HepG2 (cell line): ENCODE results near the gene PSD4. TPM values are rescaled to one million over a fixed set of nuclear protein-coding genes. Genes with fewer than 3 reads are reported as not detected.
A peak's percentile ranks its signal among the peaks of the same experiment; 100 is the strongest.

Experiments used
- BCL6 ChIP-seq: IDR thresholded peaks from 2 replicates; pipeline ENCODE4 v1.6.1; 2016; ENCODE audit warnings: missing genetic modification reagents, missing compliant biosample characterization
- EEA1 ChIP-seq: sonication (generic); formaldehyde crosslinking; IDR thresholded peaks from 2 replicates; pipeline ENCODE4 v1.5.1; 2020; ENCODE audit warnings: mild to moderate bottlenecking, missing genetic modification reagents, borderline replicate concordance
- FOSL1 ChIP-seq: sonication (generic); formaldehyde crosslinking; IDR thresholded peaks from 2 replicates; pipeline ENCODE4 v1.9.0; 2021; ENCODE audit warnings: missing genetic modification reagents, borderline replicate concordance
- GATAD2A ChIP-seq: IDR thresholded peaks from 2 replicates; pipeline ENCODE4 v1.6.1; 2016
- HOXA3 ChIP-seq: sonication (generic); formaldehyde crosslinking; IDR thresholded peaks from 2 replicates; pipeline ENCODE4 v1.5.0; 2020; ENCODE audit warnings: missing genetic modification reagents
- KAT8 ChIP-seq: IDR thresholded peaks from 2 replicates; pipeline ENCODE4 v1.6.1; 2016; ENCODE audit warnings: missing genetic modification reagents, missing compliant biosample characterization
- MEIS1 ChIP-seq: sonication (generic); formaldehyde crosslinking; IDR thresholded peaks from 2 replicates; pipeline ENCODE4 v1.9.0; 2021; ENCODE audit warnings: mild to moderate bottlenecking, missing genetic modification reagents, moderate library complexity, borderline replicate concordance
- MIER2 ChIP-seq: IDR thresholded peaks from 2 replicates; pipeline ENCODE4 v1.6.1; 2016; ENCODE audit warnings: missing biosample characterization, missing genetic modification reagents
- MTF2 ChIP-seq: sonication (generic); formaldehyde crosslinking; IDR thresholded peaks from 2 replicates; pipeline ENCODE4 v1.5.0; 2020; ENCODE audit warnings: missing genetic modification reagents, borderline replicate concordance
- NFIB ChIP-seq: sonication (generic); formaldehyde crosslinking; IDR thresholded peaks from 2 replicates; pipeline ENCODE4 v1.9.0; 2021; ENCODE audit warnings: missing genetic modification reagents, mild to moderate bottlenecking, borderline replicate concordance
- NFKBIZ ChIP-seq: IDR thresholded peaks from 2 replicates; pipeline ENCODE4 v1.6.1; 2018; ENCODE audit warnings: missing genetic modification reagents, missing compliant biosample characterization
- PCBP1 ChIP-seq: fragments of 200-400 bp; formaldehyde crosslinking; IDR thresholded peaks from 2 replicates; pipeline ENCODE4 v1.6.1; 2017; ENCODE audit warnings: mild to moderate bottlenecking, low read depth, low read length, borderline replicate concordance
- PITX1 ChIP-seq: sonication (generic); formaldehyde crosslinking; IDR thresholded peaks from 2 replicates; pipeline ENCODE4 v1.5.1; 2020; ENCODE audit warnings: mild to moderate bottlenecking, missing genetic modification reagents
- RELA ChIP-seq: sonication (generic); formaldehyde crosslinking; IDR thresholded peaks from 2 replicates; pipeline ENCODE4 v1.4.0; 2020; ENCODE audit warnings: missing genetic modification reagents
- SMYD3 ChIP-seq: sonication (generic); formaldehyde crosslinking; IDR thresholded peaks from 2 replicates; pipeline ENCODE4 v1.8.1; 2023; ENCODE audit warnings: mild to moderate bottlenecking, missing genetic modification reagents
- TAF1 ChIP-seq: sonication (generic); formaldehyde crosslinking; IDR thresholded peaks from 2 replicates; pipeline ENCODE4 v1.4.0; 2020; ENCODE audit warnings: missing genetic modification reagents
- TARDBP ChIP-seq: sonication (generic); formaldehyde crosslinking; IDR thresholded peaks from 2 replicates; pipeline ENCODE4 v1.8.0; 2022; ENCODE audit warnings: mild to moderate bottlenecking, missing genetic modification reagents
- ZBTB21 ChIP-seq: sonication (generic); formaldehyde crosslinking; IDR thresholded peaks from 2 replicates; pipeline ENCODE4 v1.4.0; 2020; ENCODE audit warnings: missing genetic modification reagents
- ZKSCAN8 ChIP-seq: IDR thresholded peaks from 2 replicates; pipeline ENCODE4 v1.6.1; 2016; ENCODE audit warnings: borderline replicate concordance, missing genetic modification reagents, missing compliant biosample characterization
- ZNF33B ChIP-seq: sonication (generic); formaldehyde crosslinking; IDR thresholded peaks from 2 replicates; pipeline ENCODE4 v1.5.1; 2020; ENCODE audit warnings: mild to moderate bottlenecking, missing genetic modification reagents
- ZNF567 ChIP-seq: sonication (generic); formaldehyde crosslinking; IDR thresholded peaks from 2 replicates; pipeline ENCODE4 v1.8.1; 2023; ENCODE audit warnings: mild to moderate bottlenecking, missing genetic modification reagents, borderline replicate concordance
- ZNF652 ChIP-seq: IDR thresholded peaks from 2 replicates; pipeline ENCODE4 v1.6.1; 2016; ENCODE audit warnings: low read depth, borderline replicate concordance
- ZNF674 ChIP-seq: sonication (generic); formaldehyde crosslinking; IDR thresholded peaks from 2 replicates; pipeline ENCODE4 v1.5.0; 2020; ENCODE audit warnings: low read depth, mild to moderate bottlenecking, missing genetic modification reagents
- ZNF678 ChIP-seq: sonication (generic); formaldehyde crosslinking; IDR thresholded peaks from 2 replicates; pipeline ENCODE4 v1.4.0; 2020; ENCODE audit warnings: mild to moderate bottlenecking, missing genetic modification reagents
- ZNF850 ChIP-seq: sonication (generic); formaldehyde crosslinking; conservative IDR thresholded peaks from 2 replicates; pipeline ENCODE4 v1.9.0; 2021; ENCODE audit warnings: mild to moderate bottlenecking, missing genetic modification reagents
- polyA plus RNA-seq, 8 experiments: library from polyadenylated mRNA; depleted of rRNA in 3 of 8; stranded (reverse) in 7 of 8; unstranded in 1 of 8; fragments of >200 nt; fragmentation: Illumina TruSeq in 4 of 8; extraction: Trizol in 4 of 8; gene quantifications; 2 replicates each; pipeline versions ENCODE4 v1.2.1 to v1.2.3, GENCODE V29; 2011 to 2016; ENCODE audit warnings: low read depth in 4 of 8, missing spikeins in 1 of 8, mixed read lengths in 1 of 8; ENCODE audit not compliant: insufficient read depth in 1 of 8
- total RNA-seq, 5 experiments: library from RNA; depleted of rRNA; stranded (reverse); fragments of >200 nt; fragmentation: Illumina TruSeq; extraction: Trizol; gene quantifications; 2 replicates each; pipeline ENCODE4 v1.2.3, GENCODE V29; 2016; ENCODE audit warnings: low read depth in 1 of 5
- TF ChIP-seq, protein P1 (sequence below): sonication (generic); formaldehyde crosslinking; IDR thresholded peaks from 2 replicates; pipeline ENCODE4 v1.4.0; 2020; ENCODE audit warnings: mild to moderate bottlenecking, missing genetic modification reagents

Gene PSD4
- total and polyA plus RNA-seq, 2 of the 13 experiments (the other 11 are each of a cell fraction or from before 2014, with no cell fraction given) = 5.8 to 9.4 TPM

DNA sequence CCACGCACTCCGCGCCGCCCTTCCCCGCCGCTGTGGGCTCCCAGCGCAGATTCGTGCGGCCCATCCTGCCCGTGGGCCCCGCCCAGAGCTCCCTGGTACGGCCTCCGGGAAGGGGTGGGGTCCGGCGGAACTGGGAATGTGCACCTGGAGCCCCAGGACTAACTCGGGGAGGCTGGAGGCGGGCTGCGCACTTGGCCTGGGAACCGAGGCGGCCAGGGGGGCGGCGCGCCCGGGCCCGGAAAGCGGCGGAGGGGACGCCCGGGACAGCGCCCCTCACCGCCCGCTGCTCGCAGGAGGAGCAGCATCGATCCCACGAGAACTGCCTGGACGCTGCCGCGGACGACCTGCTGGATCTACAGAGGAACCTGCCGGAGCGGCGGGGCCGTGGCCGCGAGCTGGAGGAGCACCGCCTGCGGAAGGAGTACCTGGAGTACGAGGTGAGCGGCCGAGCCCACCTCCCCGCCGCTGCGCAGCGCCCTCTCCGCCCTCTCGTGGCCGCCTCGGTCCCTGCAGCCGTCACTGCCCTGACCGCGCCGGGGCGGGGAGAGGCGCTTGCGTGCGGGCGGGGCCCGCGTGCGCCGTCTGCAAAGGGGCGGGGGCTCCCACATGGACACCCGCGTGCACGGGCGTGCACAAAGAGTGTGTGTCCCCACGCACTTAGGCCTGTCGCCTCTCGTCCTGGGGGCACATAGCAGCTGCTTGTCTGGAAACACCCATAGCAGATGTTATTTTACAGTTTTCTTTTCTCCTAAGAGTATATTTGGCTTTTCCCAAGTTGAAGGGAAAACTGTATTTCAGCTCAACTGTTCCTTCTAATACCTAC, 25.2 kb downstream of the PSD4 start (continued):
- TF ChIP-seq, protein P1, sequence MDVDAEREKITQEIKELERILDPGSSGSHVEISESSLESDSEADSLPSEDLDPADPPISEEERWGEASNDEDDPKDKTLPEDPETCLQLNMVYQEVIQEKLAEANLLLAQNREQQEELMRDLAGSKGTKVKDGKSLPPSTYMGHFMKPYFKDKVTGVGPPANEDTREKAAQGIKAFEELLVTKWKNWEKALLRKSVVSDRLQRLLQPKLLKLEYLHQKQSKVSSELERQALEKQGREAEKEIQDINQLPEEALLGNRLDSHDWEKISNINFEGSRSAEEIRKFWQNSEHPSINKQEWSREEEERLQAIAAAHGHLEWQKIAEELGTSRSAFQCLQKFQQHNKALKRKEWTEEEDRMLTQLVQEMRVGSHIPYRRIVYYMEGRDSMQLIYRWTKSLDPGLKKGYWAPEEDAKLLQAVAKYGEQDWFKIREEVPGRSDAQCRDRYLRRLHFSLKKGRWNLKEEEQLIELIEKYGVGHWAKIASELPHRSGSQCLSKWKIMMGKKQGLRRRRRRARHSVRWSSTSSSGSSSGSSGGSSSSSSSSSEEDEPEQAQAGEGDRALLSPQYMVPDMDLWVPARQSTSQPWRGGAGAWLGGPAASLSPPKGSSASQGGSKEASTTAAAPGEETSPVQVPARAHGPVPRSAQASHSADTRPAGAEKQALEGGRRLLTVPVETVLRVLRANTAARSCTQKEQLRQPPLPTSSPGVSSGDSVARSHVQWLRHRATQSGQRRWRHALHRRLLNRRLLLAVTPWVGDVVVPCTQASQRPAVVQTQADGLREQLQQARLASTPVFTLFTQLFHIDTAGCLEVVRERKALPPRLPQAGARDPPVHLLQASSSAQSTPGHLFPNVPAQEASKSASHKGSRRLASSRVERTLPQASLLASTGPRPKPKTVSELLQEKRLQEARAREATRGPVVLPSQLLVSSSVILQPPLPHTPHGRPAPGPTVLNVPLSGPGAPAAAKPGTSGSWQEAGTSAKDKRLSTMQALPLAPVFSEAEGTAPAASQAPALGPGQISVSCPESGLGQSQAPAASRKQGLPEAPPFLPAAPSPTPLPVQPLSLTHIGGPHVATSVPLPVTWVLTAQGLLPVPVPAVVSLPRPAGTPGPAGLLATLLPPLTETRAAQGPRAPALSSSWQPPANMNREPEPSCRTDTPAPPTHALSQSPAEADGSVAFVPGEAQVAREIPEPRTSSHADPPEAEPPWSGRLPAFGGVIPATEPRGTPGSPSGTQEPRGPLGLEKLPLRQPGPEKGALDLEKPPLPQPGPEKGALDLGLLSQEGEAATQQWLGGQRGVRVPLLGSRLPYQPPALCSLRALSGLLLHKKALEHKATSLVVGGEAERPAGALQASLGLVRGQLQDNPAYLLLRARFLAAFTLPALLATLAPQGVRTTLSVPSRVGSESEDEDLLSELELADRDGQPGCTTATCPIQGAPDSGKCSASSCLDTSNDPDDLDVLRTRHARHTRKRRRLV (CRISPR knock-in tag) = no peak
- TF ChIP-seq KAT8 (CRISPR knock-in tag) (peak; percentile 55), BCL6 (peak; percentile 66), ZNF678 (CRISPR knock-in tag) (peak; percentile 44; the same call in 1 of the 2 replicates), MEIS1 (no peak; the same call in 1 of the 2 replicates), MIER2 (no peak), ZNF567 (CRISPR knock-in tag) (no peak), EEA1 (CRISPR knock-in tag) (peak; percentile 71; the same call in 1 of the 2 replicates), MTF2 (CRISPR knock-in tag) (peak; percentile 99; the same call in 1 of the 2 replicates), ZNF674 (CRISPR knock-in tag) (no peak; the same call in 1 of the 2 replicates), PCBP1 (no peak), NFKBIZ (0 out of 2 replicates have a peak, but pooled peaks have one; percentile 23), NFIB (CRISPR knock-in tag) (no peak), ZNF33B (CRISPR knock-in tag) (no peak), TARDBP (CRISPR knock-in tag) (peak; percentile 82), ZNF850 (CRISPR knock-in tag) (no peak), RELA (peak; percentile 89; the same call in 1 of the 2 replicates), GATAD2A (CRISPR knock-in tag) (peak; percentile 71), TAF1 (CRISPR knock-in tag) (peak; percentile 76), ZBTB21 (no peak), ZNF652 (CRISPR knock-in tag) (no peak), ZKSCAN8 (CRISPR knock-in tag) (peak; percentile 25; the same call in 1 of the 2 replicates), SMYD3 (CRISPR knock-in tag) (no peak), FOSL1 (CRISPR knock-in tag) (no peak), HOXA3 (CRISPR knock-in tag) (peak; percentile 87), PITX1 (CRISPR knock-in tag) (0 out of 2 replicates have a peak, but pooled peaks have one; percentile 47)
